GM15510 (cell line): ENCODE data around the gene TPSB2.

Source experiments
- POLR2A ChIP-seq: IDR thresholded peaks from 3 replicates; pipeline ENCODE4 v1.6.1; 2011; ENCODE audit warnings: borderline replicate concordance; ENCODE audit not compliant: insufficient read length; ENCODE audit errors: extremely low read depth

Gene TPSB2

DNA sequence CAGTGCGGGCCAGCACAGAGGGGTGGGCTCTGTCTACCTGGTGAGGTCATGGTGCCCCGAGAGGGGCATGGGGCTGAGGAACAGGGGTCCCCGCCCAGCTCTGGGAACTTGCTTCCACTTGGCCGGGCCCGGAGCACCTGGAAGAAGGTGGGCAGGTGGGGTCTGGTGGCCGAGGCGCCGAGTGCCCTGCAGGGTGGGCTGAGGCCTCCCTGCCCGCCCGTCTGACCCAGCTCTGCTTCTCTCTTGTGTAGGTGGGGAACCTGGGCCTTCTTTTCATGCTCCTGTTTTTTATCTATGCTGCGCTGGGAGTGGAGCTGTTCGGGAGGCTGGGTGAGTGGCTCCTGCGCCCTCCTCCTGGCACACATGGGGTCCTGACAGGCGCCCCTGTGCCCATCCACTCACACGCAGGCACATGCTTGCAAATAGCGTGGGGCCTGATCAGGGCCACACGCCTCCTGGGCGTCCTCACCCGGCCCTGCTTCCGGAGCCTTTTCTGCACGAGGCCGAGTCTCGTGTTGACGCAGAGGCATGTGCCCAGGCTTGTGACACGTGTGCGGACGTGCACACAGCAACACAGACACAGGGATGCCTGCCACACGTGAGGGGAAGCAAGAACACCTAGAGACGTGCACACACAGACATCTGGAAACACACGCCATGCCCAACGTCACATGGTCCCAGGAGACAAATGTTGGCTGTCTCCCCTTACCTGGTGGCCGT is 13.1 kb downstream of the TPSB2 start:
- TF ChIP-seq POLR2A: no peak

- TF ChIP-seq POLR2A: no peak
Measured at GRCh38 chr16:1216296-1216619, 13.7 kb downstream of the TPSB2 start.

GRCh38 chr16:1215574-1216295 is 14.2 kb downstream of the TPSB2 start:
- no peak for TF ChIP-seq POLR2A

- no peak for TF ChIP-seq POLR2A
Measured at GRCh38 chr16:1214719-1215118, 15.3 kb downstream of the TPSB2 start.

DNA sequence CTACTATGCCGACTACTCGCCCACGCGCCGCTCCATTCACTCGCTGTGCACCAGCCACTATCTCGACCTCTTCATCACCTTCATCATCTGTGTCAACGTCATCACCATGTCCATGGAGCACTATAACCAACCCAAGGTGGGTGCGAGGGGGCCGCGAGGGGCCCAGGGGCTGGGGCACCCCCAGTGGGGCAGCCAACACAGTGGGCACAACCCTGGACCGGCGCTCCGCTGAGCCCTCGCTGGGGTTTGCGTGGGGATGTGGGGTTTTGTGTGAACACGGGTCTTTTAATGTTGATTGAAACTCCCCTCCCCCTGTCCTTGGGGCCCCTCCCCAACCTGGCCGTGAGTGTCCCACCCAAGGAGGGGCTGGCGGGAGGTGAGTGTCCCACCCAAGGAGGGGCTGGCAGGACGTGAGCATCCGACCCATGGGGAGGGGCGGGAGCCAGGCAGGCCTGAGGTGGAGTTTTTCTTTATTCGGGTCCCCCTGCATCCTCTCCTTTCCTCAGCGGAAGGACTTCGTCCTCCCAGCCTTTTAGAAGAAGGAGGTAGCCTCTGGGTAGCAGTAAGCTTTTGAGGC is 16.1 kb downstream of the TPSB2 start:
- TF ChIP-seq POLR2A: no peak

DNA sequence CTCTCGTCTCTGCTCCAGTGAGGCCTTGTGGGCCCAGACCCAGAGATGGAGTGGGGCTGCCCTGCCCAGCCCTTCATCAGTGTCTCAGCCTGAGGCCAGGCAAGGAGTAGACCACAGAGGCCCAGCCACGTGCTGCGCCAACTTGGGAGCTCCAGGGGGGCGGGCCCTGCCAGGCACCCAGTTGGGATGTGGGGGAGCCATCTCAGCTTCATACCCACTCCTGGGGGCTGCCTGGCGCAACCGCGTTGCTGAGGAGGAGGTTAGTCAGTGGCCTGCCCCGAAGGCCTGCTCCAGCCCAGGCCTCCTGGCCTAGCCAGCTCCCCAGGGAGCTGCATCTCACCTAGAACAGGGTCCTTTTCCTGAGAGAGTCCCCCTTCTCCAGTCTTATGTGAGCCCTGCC is 16.8 kb downstream of the TPSB2 start:
- TF ChIP-seq POLR2A: no peak

DNA sequence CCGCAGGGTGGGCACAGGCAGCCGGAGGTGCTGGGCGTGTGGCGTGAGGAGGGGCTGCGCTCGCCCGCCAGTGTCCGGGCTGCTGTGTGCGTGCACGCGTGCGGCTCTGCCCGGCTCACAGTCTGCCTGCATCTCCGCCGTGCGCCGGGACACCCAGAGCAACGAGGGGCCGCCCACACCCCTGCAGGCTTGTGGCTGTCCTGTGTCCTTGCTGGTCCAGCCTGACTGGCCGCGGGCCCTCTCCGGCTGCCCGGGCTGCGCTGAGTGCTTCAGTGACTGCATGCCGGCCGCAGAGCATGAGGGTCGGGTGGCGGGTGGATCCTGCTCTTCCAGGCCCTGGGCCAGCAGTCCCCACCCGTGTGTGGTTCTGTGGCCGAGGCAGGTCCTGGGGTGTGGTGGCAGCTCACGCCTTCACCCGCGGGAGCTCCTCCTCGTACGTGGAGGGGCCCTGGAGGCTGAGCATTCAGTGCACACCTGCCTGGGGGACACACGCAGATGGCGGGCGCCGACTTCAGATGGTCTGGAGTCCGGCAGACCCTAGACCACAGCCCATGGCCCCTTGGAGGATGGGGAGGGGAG is 17.3 kb downstream of the TPSB2 start:
- no peak for TF ChIP-seq POLR2A

- no peak for TF ChIP-seq POLR2A
Measured at GRCh38 chr16:1211451-1212268, 18.3 kb downstream of the TPSB2 start.

DNA sequence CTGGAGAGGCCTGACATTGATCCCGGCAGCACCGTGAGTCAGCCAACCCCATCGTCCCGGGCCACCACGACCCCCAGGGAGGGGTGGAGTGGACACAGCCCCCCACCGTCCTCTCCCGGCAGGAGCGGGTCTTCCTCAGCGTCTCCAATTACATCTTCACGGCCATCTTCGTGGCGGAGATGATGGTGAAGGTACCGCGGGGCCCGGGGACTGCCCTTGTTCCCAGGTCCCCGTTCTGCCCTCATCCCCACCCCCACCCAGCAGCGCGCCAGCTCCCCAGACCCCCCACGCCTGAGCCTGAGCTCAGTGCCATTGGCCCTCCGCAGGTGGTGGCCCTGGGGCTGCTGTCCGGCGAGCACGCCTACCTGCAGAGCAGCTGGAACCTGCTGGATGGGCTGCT is 19.5 kb downstream of the TPSB2 start:
- TF ChIP-seq POLR2A: no peak

GRCh38 chr16:1209081-1209480 is 20.9 kb downstream of the TPSB2 start:
- no peak for TF ChIP-seq POLR2A

DNA sequence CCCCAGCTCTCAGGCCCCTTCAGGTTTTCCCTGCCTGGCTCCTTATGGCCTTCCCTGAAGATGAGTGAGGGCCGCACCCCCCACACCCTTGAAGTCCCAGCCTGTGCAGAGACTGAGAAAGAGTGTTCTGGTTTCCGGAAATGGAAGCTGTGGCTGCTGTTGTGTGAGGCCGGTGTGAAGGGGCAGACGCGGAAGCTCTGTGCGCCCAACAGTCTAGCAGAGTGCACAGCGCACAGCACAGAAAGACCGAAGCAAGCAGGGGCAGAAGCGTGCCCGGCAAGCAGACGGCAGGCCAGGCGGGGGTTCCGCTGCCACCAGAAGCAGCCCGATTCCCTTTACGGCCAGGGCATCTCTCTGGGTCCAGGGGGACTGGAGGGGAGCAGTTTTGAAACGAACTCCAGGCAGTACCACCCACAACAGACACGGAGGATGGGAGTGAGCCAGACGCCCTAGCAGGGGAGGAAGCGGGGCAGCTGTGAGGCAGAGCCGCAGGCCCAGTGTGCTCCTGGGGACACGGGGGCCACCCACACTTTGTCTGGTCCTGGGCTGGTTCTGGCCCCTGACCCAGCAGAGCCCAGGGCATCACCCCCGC is 21.6 kb downstream of the TPSB2 start:
- TF ChIP-seq POLR2A: no peak

- TF ChIP-seq POLR2A: no peak
Measured at GRCh38 chr16:1206786-1207185, 23.2 kb downstream of the TPSB2 start.

GRCh38 chr16:1206326-1206725 is 23.7 kb downstream of the TPSB2 start:
- TF ChIP-seq POLR2A: no peak

- no peak for TF ChIP-seq POLR2A
Measured at GRCh38 chr16:1204933-1205332, 25.1 kb downstream of the TPSB2 start.
